Stimulated activated CD4-positive, alpha-beta T cell treated with anti-CD3 and anti-CD28 coated beads, Interleukin-4, amount 100 ng/mL, for 24 hours (primary cell): Measurements from ENCODE around the gene DNM3.

Experiments used
- DNase-seq: peaks from one replicate; pipeline ENCODE4 v3.0.0-alpha.2; 2020

DNM3 gene

GRCh38 chr1:171873664-171874063 lies 32.4 kb downstream of the DNM3 start:
- DNase-seq: no peak

- DNase-seq: no peak
Measured at GRCh38 chr1:171877701-171878100, 36.4 kb downstream of the DNM3 start.

- no peak for DNase-seq
Measured at GRCh38 chr1:171879556-171879955, 38.3 kb downstream of the DNM3 start.

- DNase-seq: no peak
Measured at GRCh38 chr1:171881442-171881841, 40.1 kb downstream of the DNM3 start.

- DNase-seq: no peak
Measured at GRCh38 chr1:171883849-171884248, 42.6 kb downstream of the DNM3 start.

GRCh38 chr1:171884475-171884874 lies 43.2 kb downstream of the DNM3 start:
- no peak for DNase-seq

GRCh38 chr1:171890131-171890530 lies 48.8 kb downstream of the DNM3 start:
- no peak for DNase-seq

GRCh38 chr1:171896936-171897703 lies 55.8 kb downstream of the DNM3 start:
- no peak for DNase-seq

- no peak for DNase-seq
Measured at GRCh38 chr1:171898941-171899340, 57.6 kb downstream of the DNM3 start.

- no peak for DNase-seq
Measured at GRCh38 chr1:171899838-171900237, 58.5 kb downstream of the DNM3 start.

GRCh38 chr1:171901245-171901644 lies 59.9 kb downstream of the DNM3 start:
- no peak for DNase-seq

GRCh38 chr1:171902527-171902926 lies 61.2 kb downstream of the DNM3 start:
- DNase-seq: no peak

GRCh38 chr1:171904778-171905450 lies 63.6 kb downstream of the DNM3 start:
- no peak for DNase-seq

- DNase-seq: no peak
Measured at GRCh38 chr1:171909711-171910110, 68.4 kb downstream of the DNM3 start.

- no peak for DNase-seq
Measured at GRCh38 chr1:171910786-171911185, 69.5 kb downstream of the DNM3 start.

- DNase-seq: no peak
Measured at GRCh38 chr1:171911506-171911905, 70.2 kb downstream of the DNM3 start.

- no peak for DNase-seq
Measured at GRCh38 chr1:171912509-171913175, 71.3 kb downstream of the DNM3 start.

GRCh38 chr1:171913385-171913784 lies 72.1 kb downstream of the DNM3 start:
- no peak for DNase-seq

GRCh38 chr1:171916315-171916771 lies 75.0 kb downstream of the DNM3 start:
- DNase-seq: no peak

- DNase-seq: no peak
Measured at GRCh38 chr1:171917331-171917730, 76.0 kb downstream of the DNM3 start.

GRCh38 chr1:171919891-171920887 lies 78.9 kb downstream of the DNM3 start:
- DNase-seq: no peak

- DNase-seq: no peak
Measured at GRCh38 chr1:171922999-171923398, 81.7 kb downstream of the DNM3 start.

- no peak for DNase-seq
Measured at GRCh38 chr1:171929121-171929520, 87.8 kb downstream of the DNM3 start.
